GM12891 (cell line): ENCODE measurements around the gene DOK1.

Experiments
- DNase-seq: peaks from one replicate; pipeline ENCODE4 v3.0.0; 2011; ENCODE audit warnings: low spot score; ENCODE audit not compliant: insufficient read length
- FAIRE-seq: peaks from 2 replicates; lab custom pipeline; 2011; peaks lifted over from hg19 to GRCh38; lab: Jason Lieb, UNC
- PAX5 ChIP-seq: IDR thresholded peaks from 2 replicates; pipeline ENCODE4 v1.6.1; 2011; ENCODE audit warnings: low read length, moderate library complexity, mild to moderate bottlenecking; ENCODE audit not compliant: insufficient read depth, severe bottlenecking
- POLR2A ChIP-seq: IDR thresholded peaks from 2 replicates; pipeline ENCODE4 v1.6.1; 2011; ENCODE audit warnings: low read depth, low read length, control low read depth
- POLR2AphosphoS5 ChIP-seq: IDR thresholded peaks from 2 replicates; pipeline ENCODE4 v1.6.1; 2011; ENCODE audit warnings: low read depth, low read length, control low read depth
- POU2F2 ChIP-seq: IDR thresholded peaks from 2 replicates; pipeline ENCODE4 v1.6.1; 2011; ENCODE audit warnings: low read depth, mild to moderate bottlenecking, control low read depth, low read length, moderate library complexity
- SPI1 ChIP-seq: IDR thresholded peaks from 2 replicates; pipeline ENCODE4 v1.6.1; 2011; ENCODE audit warnings: low read depth, low read length, control low read depth
- TAF1 ChIP-seq: IDR thresholded peaks from 2 replicates; pipeline ENCODE4 v1.6.1; 2011; ENCODE audit warnings: low read depth, low read length, control low read depth

DOK1 gene

GRCh38 chr2:74599676-74600075 is 45.2 kb downstream of the DOK1 start:
- TF ChIP-seq SPI1 = no peak
- no peak for TF ChIP-seq POLR2AphosphoS5
- no peak for TF ChIP-seq PAX5
- no peak for TF ChIP-seq POU2F2
- no peak for TF ChIP-seq POLR2A
- no peak for TF ChIP-seq TAF1
- DNase-seq (no peak), FAIRE-seq (no peak)

GRCh38 chr2:74602586-74603281 is 48.2 kb downstream of the DOK1 start:
- no peak for DNase-seq
- FAIRE-seq = no peak
- TF ChIP-seq SPI1 = no peak
- TF ChIP-seq PAX5 = no peak
- no peak for TF ChIP-seq POLR2AphosphoS5
- no peak for TF ChIP-seq TAF1

- no peak for FAIRE-seq
These were observed 48.9 kb downstream of the DOK1 start for GRCh38 chr2:74603282-74604000.

GRCh38 chr2:74606927-74607326 is 52.4 kb downstream of the DOK1 start:
- TF ChIP-seq SPI1 = no peak
- TF ChIP-seq TAF1 = no peak
- TF ChIP-seq POU2F2 = no peak
- TF ChIP-seq PAX5 = no peak
- no peak for TF ChIP-seq POLR2AphosphoS5
- no peak for TF ChIP-seq POLR2A
- DNase-seq (no peak), FAIRE-seq (no peak)

More at GRCh38 chr2:74603282-74604000, 48.9 kb downstream of the DOK1 start:
- no peak for DNase-seq
- TF ChIP-seq TAF1 = no peak
- no peak for TF ChIP-seq POLR2AphosphoS5
